Measurements from ENCODE around the gene PLPP7. TPM values are rescaled to one million over a fixed set of nuclear protein-coding genes. Genes with fewer than 3 reads are reported as not detected.
"Not testable (repeated sequence)": the region's sequence is repeated elsewhere in the genome, so short reads cannot be mapped to it uniquely, and the experiment has no call there.

Gene PLPP7
- total RNA-seq (under 1 TPM; 0.82 to 0.86 TPM), polyA plus RNA-seq (under 1 TPM in 2 of 3 donors, not detected in 1; 0.45 to 0.57 TPM), total RNA-seq (0.07 to 0.78 (median 0.38) reads per million in 6 experiments)

DNA sequence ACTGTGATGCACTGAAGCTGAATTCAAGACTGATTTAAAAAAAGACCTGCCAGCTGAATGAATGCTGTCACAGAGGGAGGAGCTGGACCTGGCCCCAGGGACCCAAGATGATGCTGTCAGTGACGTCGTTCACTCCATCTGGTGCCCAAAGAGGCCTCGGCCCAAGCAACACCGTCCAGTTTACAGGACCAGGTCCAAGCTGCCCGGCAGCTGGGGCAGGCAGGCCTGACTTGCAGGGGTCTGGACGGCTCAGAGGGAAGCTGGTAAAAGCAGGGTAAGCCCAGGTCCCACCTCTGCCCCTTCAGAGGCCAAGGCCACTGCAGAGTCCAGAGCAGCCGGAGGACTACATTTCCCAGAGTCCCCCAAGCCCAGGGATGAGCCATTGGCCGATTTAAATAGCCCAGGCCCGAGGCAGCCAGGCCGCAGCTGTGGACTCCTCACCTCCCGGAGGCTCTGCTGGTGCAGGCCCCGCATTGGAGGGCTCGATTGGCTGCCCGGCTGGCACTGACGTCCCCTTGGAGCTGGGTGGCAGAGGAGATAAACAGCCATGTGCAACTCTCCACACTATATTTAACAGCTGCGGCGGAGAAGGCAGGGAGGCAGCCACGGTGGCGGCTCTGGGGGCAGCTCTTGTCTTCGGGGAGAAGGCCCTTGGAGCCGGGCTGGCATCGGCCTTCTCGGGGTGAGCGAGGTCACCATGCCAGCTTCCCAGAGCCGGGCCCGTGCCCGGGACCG is at the start of gene PLPP7:
TSS of gene PLPP7 (plus strand) at position 423 of the 735 bp plus-strand sequence. CDS start at position 698, 275 bp downstream.
- peak within 1 kb of the TSS in 4 of 10 donors; percentile 6 to 51 (median 8) for H3K4me3 Mint-ChIP-seq
- no peaks in the 10 kb centered on the region for H3K9me3 Mint-ChIP-seq
- DNase-seq (peak in 1 of 10 donors; percentile 57), ATAC-seq (peak in 1 of 2 donors; percentile 41)
- H3K27ac Mint-ChIP-seq: peak within 1 kb of the TSS in 1 of 10 donors; percentile 17
- no peaks in the 10 kb centered on the region for H3K27me3 Mint-ChIP-seq
- POLR2A ChIA-PET: interaction anchor here (0.6 to 2.8 kb wide), 9 partner anchors 10 to 116 kb away, joined by 3 to 10 read pairs (median 3); no protein-coding TSS in a partner anchor
- peaks cover 0 to 4% (median 2%) of the 10 kb centered on the region in 4 donors for H3K4me1 Mint-ChIP-seq
- H3K36me3 Mint-ChIP-seq: no peaks in the 10 kb centered on the region

DNA sequence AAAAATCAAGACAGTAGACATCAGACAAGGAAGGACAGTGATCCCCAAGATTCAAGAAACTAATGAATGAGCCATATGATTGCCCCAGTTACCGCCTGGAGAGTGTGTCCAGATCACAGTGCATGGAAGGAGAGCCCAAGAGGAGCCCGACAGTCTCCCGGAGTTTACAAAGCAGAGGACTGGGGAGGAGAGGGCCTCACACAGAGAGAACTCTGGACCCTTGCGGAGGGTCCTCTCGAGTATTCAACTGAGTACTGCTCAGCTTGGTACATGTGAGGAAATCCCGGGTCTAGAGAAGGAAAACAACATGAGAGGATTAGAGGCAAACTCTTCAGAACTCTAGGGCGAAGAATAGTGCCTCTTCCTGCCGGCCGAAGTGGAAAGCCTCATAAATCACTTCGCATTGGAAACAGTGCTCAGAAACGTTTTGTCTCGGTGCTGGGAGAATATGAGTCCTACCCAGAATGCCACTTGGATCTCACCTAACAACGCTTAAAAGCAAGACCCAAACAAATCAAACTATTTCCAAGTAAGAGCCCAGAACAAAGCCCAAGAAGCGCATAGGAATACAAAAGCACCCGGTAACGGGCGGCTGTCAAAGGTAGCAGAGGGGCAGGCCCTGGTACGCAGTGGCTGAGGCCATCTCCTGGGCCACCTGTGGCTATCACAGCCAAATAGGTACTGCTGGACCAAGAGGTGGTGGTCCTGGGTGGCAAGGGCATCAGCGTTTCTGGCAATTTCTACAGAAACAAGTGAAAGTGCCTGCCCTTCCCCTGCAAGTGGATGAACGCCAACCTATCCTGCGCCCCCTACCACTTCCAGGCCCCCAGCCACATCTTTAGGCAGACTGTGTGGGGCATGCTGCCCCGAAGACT is 49.2 kb upstream of the PLPP7 start:
- no peak for DNase-seq
- no peak overlapping the region for H3K4me3 Mint-ChIP-seq
- H3K36me3 Mint-ChIP-seq: peaks cover 0 to 4% (median 0%) of the 10 kb centered on the region in 3 donors
- H3K9me3 Mint-ChIP-seq: no peaks in the 10 kb centered on the region
- H3K27ac Mint-ChIP-seq: peak overlapping the region in 5 of 10 donors; percentile 12 to 95 (median 44)
- POLR2A ChIA-PET: interaction anchor here (0.7 to 6.7 kb wide), 5 partner anchors 10 to 230 kb away, joined by 3 to 136 read pairs (median 72); partner anchors contain the start of gene FAM78A
- peaks cover 15 to 43% (median 36%) of the 10 kb centered on the region in 4 donors for H3K4me1 Mint-ChIP-seq
- ATAC-seq: no peak
- H3K27me3 Mint-ChIP-seq: no peaks in the 10 kb centered on the region

GRCh38 chr9:131244331-131244730 is 45.2 kb upstream of the PLPP7 start:
- H3K4me1 Mint-ChIP-seq: peaks cover 6 to 14% (median 7%) of the 10 kb centered on the region in 4 donors
- not testable (repeated sequence) for ATAC-seq, H3K4me3 Mint-ChIP-seq, H3K9me3 Mint-ChIP-seq, H3K27me3 Mint-ChIP-seq, H3K36me3 Mint-ChIP-seq, H3K27ac Mint-ChIP-seq, DNase-seq
- POLR2A ChIA-PET: interaction anchor here (0.7 to 1.1 kb wide), 2 partner anchors 44 to 425 kb away, joined by 4 to 6 read pairs; no protein-coding TSS in a partner anchor

GRCh38 chr9:131246618-131247017 is 42.9 kb upstream of the PLPP7 start:
- DNase-seq (no peak), ATAC-seq (no peak)
- Mint-ChIP-seq H3K4me1 (peaks cover 0 to 13% (median 6%) of the 10 kb centered on the region in 4 donors), H3K27ac (no peak overlapping the region), H3K4me3 (no peak overlapping the region), H3K9me3 (no peaks in the 10 kb centered on the region), H3K27me3 (no peaks in the 10 kb centered on the region), H3K36me3 (peaks cover 0 to 4% (median 0%) of the 10 kb centered on the region in 3 donors)
- POLR2A ChIA-PET: interaction anchor here (6.8 to 27.2 kb wide), 2 partner anchors 8 to 27 kb away, joined by 72 to 1403 read pairs; partner anchors contain the start of gene FAM78A

GRCh38 chr9:131252120-131252519 is 37.4 kb upstream of the PLPP7 start:
- H3K27me3 Mint-ChIP-seq: peaks cover 0 to 2% (median 0%) of the 10 kb centered on the region in 5 donors
- peak overlapping the region; percentile 74 to 90 (median 84) for H3K4me3 Mint-ChIP-seq
- DNase-seq (no peak), ATAC-seq (no peak)
- H3K4me1 Mint-ChIP-seq: peaks cover 13 to 61% (median 43%) of the 10 kb centered on the region in 4 donors
- peaks cover 0 to 2% (median 0%) of the 10 kb centered on the region in 3 donors for H3K36me3 Mint-ChIP-seq
- peaks cover 0 to 2% (median 0%) of the 10 kb centered on the region in 9 donors for H3K9me3 Mint-ChIP-seq
- POLR2A ChIA-PET: interaction anchor here (0.6 to 27.2 kb wide), 8 partner anchors 10 to 504 kb away, joined by 3 to 1403 read pairs (median 5); partner anchors contain the start of genes FAM78A and PLPP7
- peak overlapping the region in 6 of 10 donors; percentile 86 to 99 (median 94) for H3K27ac Mint-ChIP-seq

GRCh38 chr9:131253891-131254491 is 35.5 kb upstream of the PLPP7 start:
- peaks cover 0 to 2% (median 0%) of the 10 kb centered on the region in 9 donors for H3K9me3 Mint-ChIP-seq
- DNase-seq (no peak), ATAC-seq (no peak)
- H3K27me3 Mint-ChIP-seq: peaks cover 0 to 2% (median 0%) of the 10 kb centered on the region in 5 donors
- H3K4me1 Mint-ChIP-seq: peaks cover 18 to 76% (median 58%) of the 10 kb centered on the region in 4 donors
- H3K4me3 Mint-ChIP-seq: peak overlapping the region in 9 of 10 donors; percentile 27 to 84 (median 52)
- peaks cover 0 to 7% (median 0%) of the 10 kb centered on the region in 3 donors for H3K36me3 Mint-ChIP-seq
- POLR2A ChIA-PET: interaction anchor here (0.5 to 27.2 kb wide), 4 partner anchors 17 to 1263 kb away, joined by 3 to 1403 read pairs (median 44); partner anchors contain the start of gene FAM78A
- peak overlapping the region; percentile 11 to 99 (median 97) for H3K27ac Mint-ChIP-seq

DNA sequence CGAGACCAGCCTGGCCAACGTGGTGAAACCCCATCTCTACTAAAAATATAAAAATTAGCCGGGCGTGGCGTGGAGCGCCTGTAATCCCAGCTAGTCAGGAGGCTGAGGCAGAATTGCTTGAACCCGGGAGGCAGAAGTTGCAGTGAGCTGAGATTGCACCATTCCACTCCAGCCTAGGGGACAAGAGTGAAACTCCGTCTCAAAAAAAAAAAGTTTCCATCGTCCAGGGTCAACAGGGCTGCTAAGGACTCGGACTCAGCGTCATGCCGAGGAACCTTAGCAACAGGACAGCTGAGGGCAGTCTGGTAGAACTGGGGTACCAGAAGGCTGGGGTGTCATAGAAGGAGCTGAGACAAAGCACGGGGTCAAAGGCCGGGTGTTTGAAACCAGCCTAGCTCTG is 34.9 kb upstream of the PLPP7 start:
- POLR2A ChIA-PET: interaction anchor here (0.6 to 27.2 kb wide), 4 partner anchors 17 to 1264 kb away, joined by 4 to 1403 read pairs (median 44); partner anchors contain the start of gene FAM78A
- peaks cover 0 to 2% (median 0%) of the 10 kb centered on the region in 9 donors for H3K9me3 Mint-ChIP-seq
- peaks cover 0 to 2% (median 0%) of the 10 kb centered on the region in 5 donors for H3K27me3 Mint-ChIP-seq
- H3K27ac Mint-ChIP-seq: peak overlapping the region; percentile 11 to 99 (median 97)
- DNase-seq (no peak), ATAC-seq (no peak)
- H3K4me1 Mint-ChIP-seq: peaks cover 19 to 78% (median 62%) of the 10 kb centered on the region in 4 donors
- H3K4me3 Mint-ChIP-seq: peak overlapping the region in 9 of 10 donors; percentile 19 to 88 (median 74)
- peaks cover 0 to 12% (median 2%) of the 10 kb centered on the region in 3 donors for H3K36me3 Mint-ChIP-seq

DNA sequence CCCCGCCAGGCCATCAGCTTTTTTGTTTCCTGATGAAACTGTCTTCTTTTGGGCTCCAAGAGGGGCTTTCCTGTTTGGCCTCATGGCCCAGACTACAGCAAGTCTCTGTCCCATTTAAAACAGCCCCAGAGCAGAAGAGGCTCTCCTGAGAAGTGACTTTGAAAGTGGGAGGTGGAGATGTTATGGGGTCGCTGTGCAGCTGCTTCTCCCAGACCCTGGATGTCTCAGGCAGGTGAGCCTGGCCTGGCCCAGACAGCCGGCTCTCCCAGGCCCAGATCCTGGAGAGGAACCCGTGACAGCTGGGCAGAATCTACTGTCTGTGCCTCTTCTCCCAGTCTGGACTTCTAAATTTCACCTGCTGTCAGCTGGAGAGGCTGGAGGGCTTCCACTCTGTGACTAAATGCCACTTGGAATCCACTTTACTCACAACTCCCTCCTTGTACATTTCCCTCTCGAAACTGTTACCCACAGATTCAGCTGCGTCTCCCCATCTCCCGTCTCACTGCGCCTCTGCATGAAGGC is 33.8 kb upstream of the PLPP7 start:
- Mint-ChIP-seq H3K4me3 (peak overlapping the region; percentile 82 to 94 (median 92)), H3K4me1 (peaks cover 24 to 81% (median 67%) of the 10 kb centered on the region in 4 donors), H3K36me3 (peaks cover 0 to 23% (median 9%) of the 10 kb centered on the region in 3 donors), H3K27me3 (peaks cover 0 to 2% (median 0%) of the 10 kb centered on the region in 5 donors), H3K27ac (peak overlapping the region; percentile 94 to 99 (median 98)), H3K9me3 (peaks cover 0 to 2% (median 0%) of the 10 kb centered on the region in 9 donors)
- no peak for DNase-seq
- ATAC-seq: peak in 1 of 2 donors; percentile 2
- POLR2A ChIA-PET: interaction anchor here (0.6 to 27.2 kb wide), 22 partner anchors 13 to 477 kb away, joined by 3 to 1403 read pairs (median 4); partner anchors contain the start of genes FAM78A and PLPP7

- Mint-ChIP-seq H3K27ac (peak overlapping the region; percentile 94 to 99 (median 98)), H3K27me3 (peaks cover 0 to 2% (median 0%) of the 10 kb centered on the region in 5 donors), H3K9me3 (peaks cover 0 to 2% (median 0%) of the 10 kb centered on the region in 9 donors), H3K4me1 (peaks cover 27 to 85% (median 69%) of the 10 kb centered on the region in 4 donors), H3K4me3 (peak overlapping the region; percentile 12 to 92 (median 63)), H3K36me3 (peaks cover under 1 to 38% (median 14%) of the 10 kb centered on the region in 3 donors)
- no peak for ATAC-seq
- POLR2A ChIA-PET: interaction anchor here (0.6 to 27.2 kb wide), 14 partner anchors 9 to 1802 kb away, joined by 3 to 1403 read pairs (median 6); partner anchors contain the start of genes FAM78A and PLPP7
- DNase-seq: no peak
Observed at GRCh38 chr9:131257266-131258025, 32.1 kb upstream of the PLPP7 start.

DNA sequence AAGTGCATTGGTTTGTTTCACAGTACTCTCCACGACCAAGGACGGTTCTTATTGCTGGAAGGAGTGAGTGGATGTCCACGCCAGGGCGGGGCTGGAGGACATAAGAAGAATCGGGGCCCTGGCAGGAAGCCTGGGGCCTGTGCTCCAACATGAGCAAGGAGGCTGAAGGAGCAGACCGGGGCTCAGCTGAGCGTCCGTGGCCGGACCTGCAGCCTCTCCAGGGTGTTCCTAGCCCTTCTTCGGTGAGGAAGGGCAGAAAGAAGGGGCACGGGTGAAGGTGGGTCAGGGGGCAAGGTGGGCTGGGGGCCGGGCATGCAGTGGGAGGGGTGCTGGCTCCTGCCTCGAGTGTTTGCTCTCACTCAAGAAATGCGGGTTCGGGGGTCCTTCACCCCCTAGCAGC is 31.3 kb upstream of the PLPP7 start:
- Mint-ChIP-seq H3K36me3 (peaks cover 5 to 46% (median 18%) of the 10 kb centered on the region in 3 donors), H3K27ac (peak overlapping the region; percentile 94 to 99 (median 98))

More for the DNA sequence above, 31.3 kb upstream of the PLPP7 start:
- ATAC-seq (no peak), DNase-seq (no peak)
- Mint-ChIP-seq H3K27me3 (peaks cover 0 to 2% (median 0%) of the 10 kb centered on the region in 5 donors), H3K4me1 (peaks cover 27 to 85% (median 71%) of the 10 kb centered on the region in 4 donors), H3K4me3 (peak overlapping the region in 9 of 10 donors; percentile 17 to 87 (median 62)), H3K9me3 (peaks cover 0 to 2% (median 0%) of the 10 kb centered on the region in 9 donors)
- POLR2A ChIA-PET: interaction anchor here (0.5 to 27.2 kb wide), 4 partner anchors 16 to 1801 kb away, joined by 3 to 1403 read pairs (median 46); partner anchors contain the start of gene FAM78A

Measured in naive thymus-derived CD8-positive, alpha-beta T cell (primary cell).